K562 (cell line): Measurements from ENCODE around the gene BRMS1. TPM values are rescaled to one million over a fixed set of nuclear protein-coding genes. Genes with fewer than 3 reads are reported as not detected.

ENCODE experiments used
- ARID1B ChIP-seq: fragments of 450-650 bp; IDR thresholded peaks from 2 replicates; pipeline ENCODE4 v1.6.1; 2016; ENCODE audit warnings: antibody characterized with exemption, mild to moderate bottlenecking, inconsistent platforms
- CCNT2 ChIP-seq: IDR thresholded peaks from 2 replicates; pipeline ENCODE4 v1.6.1; 2011; ENCODE audit warnings: borderline replicate concordance, low read depth, mild to moderate bottlenecking, moderate library complexity, mixed read lengths, low read length; ENCODE audit not compliant: insufficient read length; ENCODE audit errors: extremely low read depth
- CREM ChIP-seq: IDR thresholded peaks from 2 replicates; pipeline ENCODE4 v1.6.1; 2014; ENCODE audit warnings: antibody characterized with exemption, low read depth
- E2F3 ChIP-seq: fragments of 250-450 bp; sonication (Bioruptor Pico); IDR thresholded peaks from 2 replicates; pipeline ENCODE4 v1.4.0; 2020; ENCODE audit warnings: mild to moderate bottlenecking
- EGR1 ChIP-seq: fragments of 450-650 bp; conservative IDR thresholded peaks from 2 replicates; pipeline ENCODE4 v1.6.1; 2017; ENCODE audit warnings: mild to moderate bottlenecking
- FIP1L1 ChIP-seq: fragments of 200-400 bp; formaldehyde crosslinking; IDR thresholded peaks from 2 replicates; pipeline ENCODE4 v1.6.1; 2018; ENCODE audit warnings: mild to moderate bottlenecking, low read depth, low read length; ENCODE audit not compliant: poor library complexity, severe bottlenecking
- GATAD2B ChIP-seq: fragments of 450-650 bp; IDR thresholded peaks from 2 replicates; pipeline ENCODE4 v1.6.1; 2017; ENCODE audit warnings: mild to moderate bottlenecking, borderline replicate concordance
- HDAC1 ChIP-seq, 2 experiments: fragments of 450-650 bp; IDR thresholded peaks; 2 replicates each; pipeline ENCODE4 v1.6.1; 2016 to 2017; ENCODE audit warnings: inconsistent platforms in 1 of 2, mild to moderate bottlenecking in 1 of 2, moderate library complexity in 1 of 2
- HMGN3 ChIP-seq: IDR thresholded peaks from 2 replicates; pipeline ENCODE4 v1.6.1; 2011; ENCODE audit warnings: borderline replicate concordance, low read depth, mild to moderate bottlenecking, mixed read lengths, low read length; ENCODE audit not compliant: insufficient read length; ENCODE audit errors: extremely low read depth
- KDM4B ChIP-seq, 2 experiments: fragments of 450-650 bp in 1 of 2; sonication (generic) in 1 of 2; IDR thresholded peaks; 2 replicates each; pipeline ENCODE4 v1.6.1; 2016 to 2017; ENCODE audit warnings: borderline replicate concordance in 2 of 2, antibody characterized with exemption in 1 of 2, low read depth in 1 of 2, mild to moderate bottlenecking in 1 of 2
- MBD2 ChIP-seq: sonication (generic); IDR thresholded peaks from 2 replicates; pipeline ENCODE4 v1.6.1; 2016; ENCODE audit warnings: low read depth, borderline replicate concordance
- MIER1 ChIP-seq: fragments of 450-650 bp; IDR thresholded peaks from 2 replicates; pipeline ENCODE4 v1.6.1; 2016; ENCODE audit warnings: antibody characterized with exemption, mild to moderate bottlenecking, low read depth
- MXI1 ChIP-seq: IDR thresholded peaks from 2 replicates; pipeline ENCODE4 v1.6.1; 2011; ENCODE audit warnings: low read depth, mild to moderate bottlenecking, improper control_type of control experiment, low read length
- POLR2B ChIP-seq: fragments of 450-650 bp; IDR thresholded peaks from 2 replicates; pipeline ENCODE4 v1.6.1; 2018; ENCODE audit warnings: low read depth; ENCODE audit not compliant: partially characterized antibody
- PTBP1 ChIP-seq: fragments of 200-400 bp; formaldehyde crosslinking; IDR thresholded peaks from 2 replicates; pipeline ENCODE4 v1.6.1; 2017; ENCODE audit warnings: low read depth, low read length
- RNF2 ChIP-seq: sonication (generic); IDR thresholded peaks from 2 replicates; pipeline ENCODE4 v1.6.1; 2016
- SPI1 ChIP-seq: IDR thresholded peaks from 2 replicates; pipeline ENCODE4 v1.6.1; 2011; ENCODE audit warnings: low read depth, low read length, control low read depth, borderline replicate concordance
- SUPT5H ChIP-seq: fragments of 450-650 bp; IDR thresholded peaks from 2 replicates; pipeline ENCODE4 v1.6.1; 2016
- TEAD2 ChIP-seq: fragments of 450-650 bp; IDR thresholded peaks from 2 replicates; pipeline ENCODE4 v1.6.1; 2016; ENCODE audit warnings: missing genetic modification characterization, control low read depth, missing compliant biosample characterization
- TRIM28 ChIP-seq: fragments of 450-650 bp; IDR thresholded peaks from 2 replicates; pipeline ENCODE4 v1.6.1; 2017
- WHSC1 ChIP-seq: IDR thresholded peaks from one replicate; pipeline ENCODE4 v1.6.1; 2012; ENCODE audit warnings: low read length, control low read depth, inconsistent platforms
- ZNF134 ChIP-seq: fragments of 250-450 bp; sonication (Bioruptor Pico); conservative IDR thresholded peaks from 2 replicates; pipeline ENCODE4 v1.4.0; 2020
- ZNF197 ChIP-seq: fragments of 200-800 bp; sonication (Bioruptor generic); IDR thresholded peaks from 2 replicates; pipeline ENCODE4 v1.6.1; 2016; ENCODE audit warnings: low read depth, missing genetic modification characterization, missing compliant biosample characterization
- ZNF324 ChIP-seq: fragments of 250-450 bp; sonication (Bioruptor Pico); IDR thresholded peaks from 2 replicates; pipeline ENCODE4 v1.4.0; 2020; ENCODE audit warnings: mild to moderate bottlenecking
- ZNF695 ChIP-seq: fragments of 450-650 bp; formaldehyde crosslinking; IDR thresholded peaks from 2 replicates; pipeline ENCODE4 v1.4.0; 2020; ENCODE audit warnings: mild to moderate bottlenecking, moderate library complexity
- polyA plus RNA-seq, 8 experiments: library from polyadenylated mRNA; depleted of rRNA in 4 of 8; stranded (reverse) in 5 of 8; unstranded in 3 of 8; fragments of >200 nt; fragmentation: Nextera tagmentation in 2 of 8; fragmentation: Illumina TruSeq in 1 of 8; extraction: Ambion mirVana in 2 of 8; extraction: Trizol in 1 of 8; gene quantifications; 2 replicates each; pipeline versions ENCODE4 v1.2.1 to v1.2.3, GENCODE V29; 2011 to 2014; ENCODE audit warnings: inconsistent platforms in 1 of 8, missing spikeins in 1 of 8
- total RNA-seq, 7 experiments: library from RNA; depleted of rRNA in 6 of 7; stranded (reverse); fragments of >200 nt in 6 of 7; fragmentation: Illumina TruSeq in 2 of 7; extraction: Trizol in 2 of 7; gene quantifications; 2 replicates each; pipeline versions ENCODE4 v1.2.1 to v1.2.3, GENCODE V29; 2011 to 2021; ENCODE audit warnings: low replicate concordance in 1 of 7
- TF ChIP-seq, protein P1 (sequence below): sonication (generic); formaldehyde crosslinking; IDR thresholded peaks from 2 replicates; pipeline ENCODE4 v1.8.0; 2022; ENCODE audit warnings: mild to moderate bottlenecking, missing genetic modification reagents
- TF ChIP-seq, protein P2 (sequence below), 2 experiments: IDR thresholded peaks in 1 of 2; conservative IDR thresholded peaks in 1 of 2; 2 replicates each; pipeline ENCODE4 v1.6.1; 2016; ENCODE audit warnings: low read depth in 2 of 2, mild to moderate bottlenecking in 1 of 2, missing compliant biosample characterization in 1 of 2, missing genetic modification characterization in 1 of 2, moderate library complexity in 1 of 2

BRMS1 gene
- total and polyA plus RNA-seq, 9 of the 15 experiments (the other 6 are each of a cell fraction or from before 2014, with no cell fraction given) = 2.2 to 78.8 (median 33.4) TPM

DNA sequence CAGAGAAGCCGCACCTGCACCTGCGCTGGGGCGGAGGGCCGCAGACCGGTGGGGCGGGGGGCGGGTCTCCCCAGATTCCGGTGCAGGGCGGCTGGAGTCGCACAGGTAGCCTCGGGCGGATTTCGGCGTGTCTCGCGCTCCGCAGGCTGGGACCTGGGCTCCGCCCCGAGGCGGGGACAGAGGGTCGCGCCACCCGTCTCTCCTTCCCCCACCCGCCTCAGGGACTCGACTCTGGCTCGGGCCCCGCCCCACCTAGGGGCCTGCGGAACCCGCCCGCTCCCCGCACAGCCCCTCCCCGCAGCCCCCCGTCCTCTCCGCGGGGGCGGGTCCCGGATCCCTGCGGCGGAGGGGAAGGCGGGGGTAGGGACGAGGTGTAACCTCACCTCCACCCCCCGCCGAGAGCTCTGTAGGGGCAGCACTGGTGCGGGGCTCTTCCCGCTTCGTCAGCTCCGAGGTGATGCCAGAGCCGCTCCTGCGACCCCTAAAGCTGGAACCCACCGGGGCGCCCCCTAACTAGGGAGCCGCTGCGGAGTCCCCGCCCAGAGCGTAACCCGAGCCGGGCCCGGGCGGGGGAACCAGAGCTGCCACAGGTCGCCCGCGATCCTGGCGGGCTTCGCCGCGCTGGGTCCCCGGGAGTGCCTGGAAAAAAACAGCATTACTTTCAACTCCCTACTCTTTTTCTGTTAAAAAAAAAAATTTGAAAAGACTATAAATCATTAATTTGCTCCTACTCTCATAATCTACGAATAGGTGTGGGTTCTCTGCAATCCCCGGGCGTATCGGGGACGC, 26.9 kb upstream of the BRMS1 start, which contains the start of gene SLC29A2 (continued):
- TF ChIP-seq MIER1 (no peak), PTBP1 (no peak), GATAD2B (peak; percentile 25; the same call in 1 of the 2 replicates), ZNF197 (CRISPR knock-in tag) (0 out of 2 replicates have a peak, but pooled peaks have one; percentile 5), FIP1L1 (no peak), TEAD2 (tag) (no peak), TRIM28 (no peak), MXI1 (peak; percentile 73), ZNF695 (CRISPR knock-in tag) (no peak), ZNF134 (CRISPR knock-in tag) (peak; percentile 57), SUPT5H (peak; percentile 64; the same call in 1 of the 2 replicates), KDM4B (IDR thresholded peaks at IDR 0.05; ENCODE audit: borderline replicate concordance in 2 of 2, low read depth in 1 of 2) (peak in 1 of 2 experiments; percentile 92; a peak in 1 of 4 replicates), HDAC1 (IDR thresholded peaks at IDR 0.05) (peak in 1 of 2 experiments; percentile 9; a peak in 1 of 4 replicates), CREM (peak; percentile 15; the same call in 1 of the 2 replicates), ZNF324 (CRISPR knock-in tag) (no peak), E2F3 (CRISPR knock-in tag) (0 out of 2 replicates have a peak, but pooled peaks have one; percentile 38), CCNT2 (peak; percentile 60), ARID1B (peak; percentile 17; the same call in 1 of the 2 replicates), SPI1 (no peak), POLR2B (peak; percentile 57), WHSC1 (no peak), HMGN3 (peak; percentile 81), RNF2 (peak; percentile 41; the same call in 1 of the 2 replicates), EGR1 (peak; percentile 93), MBD2 (peak; percentile 57; the same call in 1 of the 2 replicates)
- TF ChIP-seq, protein P1, sequence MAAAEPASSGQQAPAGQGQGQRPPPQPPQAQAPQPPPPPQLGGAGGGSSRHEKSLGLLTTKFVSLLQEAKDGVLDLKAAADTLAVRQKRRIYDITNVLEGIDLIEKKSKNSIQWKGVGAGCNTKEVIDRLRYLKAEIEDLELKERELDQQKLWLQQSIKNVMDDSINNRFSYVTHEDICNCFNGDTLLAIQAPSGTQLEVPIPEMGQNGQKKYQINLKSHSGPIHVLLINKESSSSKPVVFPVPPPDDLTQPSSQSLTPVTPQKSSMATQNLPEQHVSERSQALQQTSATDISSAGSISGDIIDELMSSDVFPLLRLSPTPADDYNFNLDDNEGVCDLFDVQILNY (CRISPR knock-in tag) = no peak
- TF ChIP-seq, protein P2, sequence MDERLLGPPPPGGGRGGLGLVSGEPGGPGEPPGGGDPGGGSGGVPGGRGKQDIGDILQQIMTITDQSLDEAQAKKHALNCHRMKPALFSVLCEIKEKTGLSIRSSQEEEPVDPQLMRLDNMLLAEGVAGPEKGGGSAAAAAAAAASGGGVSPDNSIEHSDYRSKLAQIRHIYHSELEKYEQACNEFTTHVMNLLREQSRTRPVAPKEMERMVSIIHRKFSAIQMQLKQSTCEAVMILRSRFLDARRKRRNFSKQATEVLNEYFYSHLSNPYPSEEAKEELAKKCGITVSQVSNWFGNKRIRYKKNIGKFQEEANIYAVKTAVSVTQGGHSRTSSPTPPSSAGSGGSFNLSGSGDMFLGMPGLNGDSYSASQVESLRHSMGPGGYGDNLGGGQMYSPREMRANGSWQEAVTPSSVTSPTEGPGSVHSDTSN (CRISPR knock-in tag; IDR thresholded peaks at IDR 0.05; ENCODE audit: low read depth) = no peak
- TF ChIP-seq, protein P2 (tag; conservative IDR thresholded peaks at IDR 0.05; ENCODE audit: low read depth) = 0 out of 2 replicates have a peak, but pooled peaks have one; percentile 37
